NAMALWA (cell line): ENCODE data around the gene PTPRN2.
"Not testable (repeated sequence)": the region's sequence is repeated elsewhere in the genome, so short reads cannot be mapped to it uniquely, and the experiment has no call there.

Experiments
- DNase-seq: peaks from one replicate; pipeline ENCODE4 v3.0.0-alpha.2; 2015; ENCODE audit warnings: low spot score

PTPRN2 gene

DNA sequence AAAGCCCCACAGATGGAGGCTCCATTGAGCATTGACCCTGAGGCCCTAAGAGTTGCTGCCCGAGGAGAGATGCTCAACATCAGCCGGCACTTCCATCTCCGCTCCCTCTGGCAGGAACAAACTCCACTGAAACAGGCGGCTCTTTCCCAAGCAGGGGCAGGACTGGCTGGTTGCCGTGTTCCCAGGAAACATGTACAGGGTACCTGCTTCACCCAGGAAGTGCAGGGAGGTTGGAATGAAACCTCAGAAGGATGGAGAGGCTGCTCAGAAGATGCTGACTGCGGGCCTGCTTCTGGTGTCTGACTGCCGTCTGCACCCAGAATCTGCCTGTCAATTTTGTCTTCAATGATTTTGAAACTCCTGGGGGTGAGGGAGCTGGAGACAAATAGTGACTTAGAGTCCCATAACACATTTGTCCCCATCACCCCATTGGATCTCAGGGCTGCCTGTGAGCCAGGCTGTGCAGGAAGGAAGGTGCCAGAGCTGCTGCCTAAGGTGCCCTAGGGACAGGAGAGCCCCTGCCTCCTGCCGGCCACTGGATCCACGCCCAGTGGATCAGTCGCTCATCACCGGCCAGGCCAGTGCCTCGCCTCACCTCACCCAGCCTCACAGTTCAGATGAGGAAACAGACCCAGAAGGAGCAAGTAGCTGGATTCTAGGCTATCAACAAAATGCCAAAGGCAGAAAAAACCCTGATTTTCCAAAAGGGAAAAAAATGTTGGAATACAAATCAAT, 237.3 kb downstream of the PTPRN2 start:
- DNase-seq, result no peak

GRCh38 chr7:158348446-158348845, 239.2 kb downstream of the PTPRN2 start:
- no peak for DNase-seq

GRCh38 chr7:158348039-158348438, 239.6 kb downstream of the PTPRN2 start:
- DNase-seq, result not testable (repeated sequence)

GRCh38 chr7:158345731-158346130, 241.9 kb downstream of the PTPRN2 start:
- DNase-seq, result no peak

GRCh38 chr7:158344706-158345300, 242.8 kb downstream of the PTPRN2 start:
- no peak for DNase-seq

DNA sequence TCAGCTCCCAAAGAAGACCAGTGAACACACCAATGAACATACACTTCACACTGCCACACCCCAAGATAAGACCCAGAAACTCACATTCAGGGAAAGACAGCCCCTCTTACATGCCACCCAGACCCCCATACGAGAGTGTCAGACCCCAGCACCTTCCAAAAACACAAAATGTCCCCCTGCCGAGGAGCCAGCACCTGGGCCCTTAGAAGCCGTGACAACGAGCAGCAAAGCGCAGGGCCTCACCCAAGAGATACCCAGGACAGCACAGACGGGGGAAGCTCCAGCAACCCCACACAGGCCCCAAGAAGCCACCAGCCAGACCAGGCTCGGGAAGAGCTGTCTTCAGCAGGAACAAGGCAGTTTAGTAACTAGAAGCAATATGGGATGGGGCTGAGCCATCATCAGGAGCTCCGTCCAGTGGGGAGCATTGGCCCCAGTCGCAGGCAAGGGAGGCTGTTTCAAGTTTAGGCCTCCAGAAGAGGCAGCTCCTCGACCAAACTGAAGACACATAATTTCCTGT, 243.6 kb downstream of the PTPRN2 start:
- no peak for DNase-seq

DNA sequence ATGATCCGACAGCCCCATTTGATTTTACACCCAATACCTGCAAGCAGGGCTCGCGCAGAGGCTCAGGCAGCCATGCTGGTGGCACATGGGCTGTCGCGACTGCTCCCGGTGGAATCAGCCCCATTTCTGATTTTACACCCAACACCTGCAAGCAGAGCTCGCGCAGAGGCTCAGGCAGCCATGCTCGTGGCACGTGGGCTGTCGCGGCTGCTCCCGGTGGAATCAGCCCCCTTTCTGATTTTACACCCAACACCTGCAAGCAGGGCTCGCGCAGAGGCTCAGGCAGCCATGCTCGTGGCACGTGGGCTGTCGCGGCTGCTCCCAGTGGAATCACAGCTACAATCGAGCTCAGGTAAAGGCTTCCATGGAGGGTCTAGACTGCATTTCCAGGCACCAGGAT, 244.1 kb downstream of the PTPRN2 start:
- DNase-seq, result no peak

DNA sequence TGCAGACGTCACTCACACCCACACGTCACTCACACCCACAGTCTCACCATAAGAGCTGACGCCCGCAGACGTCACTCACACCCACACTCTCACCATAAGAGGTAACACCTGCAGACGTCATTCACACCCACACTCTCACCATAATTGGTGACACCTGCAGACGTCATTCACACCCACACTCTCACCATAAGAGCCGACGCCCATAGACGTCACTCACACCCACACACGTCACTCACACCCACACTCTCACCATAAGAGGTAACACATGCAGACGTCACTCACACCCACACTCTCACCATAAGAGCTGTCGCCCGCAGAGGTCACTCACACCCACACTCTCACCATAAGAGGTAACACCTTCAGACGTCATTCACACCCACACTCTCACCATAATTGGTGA, 246.5 kb downstream of the PTPRN2 start:
- DNase-seq, result not testable (repeated sequence)

DNA sequence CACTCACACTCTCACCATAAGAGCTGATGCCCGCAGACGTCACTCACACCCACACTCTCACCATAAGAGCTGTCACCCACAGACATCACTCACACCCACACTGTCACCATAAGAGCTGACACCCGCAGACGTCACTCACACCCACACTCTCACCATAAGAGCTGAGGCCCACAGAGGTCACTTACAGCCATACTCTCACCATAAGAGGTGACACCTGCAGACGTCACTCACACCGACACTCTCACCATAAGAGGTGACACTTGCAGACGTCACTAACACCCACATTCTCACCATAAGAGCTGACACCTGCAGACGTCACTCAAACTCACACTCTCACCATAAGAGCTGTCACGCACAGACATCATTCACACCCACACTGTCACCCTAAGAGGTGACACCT, 250.7 kb downstream of the PTPRN2 start:
- not testable (repeated sequence) for DNase-seq

DNA sequence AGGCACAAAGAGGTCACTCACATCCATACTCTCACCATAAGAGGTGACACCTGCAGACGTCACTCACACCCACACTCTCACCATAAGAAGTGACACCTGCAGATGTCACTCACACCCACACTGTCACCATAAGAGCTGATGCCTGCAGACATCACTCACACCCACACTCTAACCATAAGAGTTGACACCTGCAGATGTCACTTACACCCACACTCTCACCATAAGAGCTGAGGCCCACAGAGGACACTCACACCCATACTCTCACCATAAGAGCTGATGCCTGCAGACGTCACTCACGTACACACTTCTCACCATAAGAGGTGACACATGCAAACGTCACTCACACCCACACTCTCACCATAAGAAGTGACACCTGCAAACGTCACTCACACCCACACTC, 255.1 kb downstream of the PTPRN2 start:
- not testable (repeated sequence) for DNase-seq

DNA sequence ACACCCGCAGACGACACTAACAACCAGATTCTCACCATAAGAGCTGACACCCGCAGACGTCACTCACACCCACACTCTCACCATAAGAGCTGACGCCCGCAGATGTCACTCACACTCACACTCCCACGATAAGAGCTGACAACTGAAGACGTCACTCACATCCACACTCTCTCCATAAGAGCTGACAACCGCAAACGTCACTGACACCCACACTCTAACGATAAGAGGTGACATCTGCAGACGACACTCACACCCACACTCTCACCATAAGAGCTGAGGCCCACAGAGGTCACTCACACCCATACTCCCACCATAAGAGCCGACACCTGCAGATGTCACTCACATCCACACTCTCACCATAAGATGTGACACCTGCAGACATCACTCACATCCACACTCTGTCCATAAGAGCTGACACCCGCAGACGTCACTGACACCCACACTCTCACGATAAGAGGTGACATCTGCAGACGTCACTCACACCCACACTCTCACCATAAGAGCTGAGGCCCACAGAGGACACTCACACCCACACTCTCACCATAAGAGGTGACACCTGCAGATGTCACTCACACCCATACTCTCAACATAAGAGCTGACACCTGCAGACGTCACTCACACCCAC, 255.7 kb downstream of the PTPRN2 start:
- DNase-seq, result not testable (repeated sequence)

GRCh38 chr7:158329686-158330085, 257.9 kb downstream of the PTPRN2 start:
- no peak for DNase-seq

GRCh38 chr7:158329014-158329610, 258.5 kb downstream of the PTPRN2 start:
- no peak for DNase-seq

DNA sequence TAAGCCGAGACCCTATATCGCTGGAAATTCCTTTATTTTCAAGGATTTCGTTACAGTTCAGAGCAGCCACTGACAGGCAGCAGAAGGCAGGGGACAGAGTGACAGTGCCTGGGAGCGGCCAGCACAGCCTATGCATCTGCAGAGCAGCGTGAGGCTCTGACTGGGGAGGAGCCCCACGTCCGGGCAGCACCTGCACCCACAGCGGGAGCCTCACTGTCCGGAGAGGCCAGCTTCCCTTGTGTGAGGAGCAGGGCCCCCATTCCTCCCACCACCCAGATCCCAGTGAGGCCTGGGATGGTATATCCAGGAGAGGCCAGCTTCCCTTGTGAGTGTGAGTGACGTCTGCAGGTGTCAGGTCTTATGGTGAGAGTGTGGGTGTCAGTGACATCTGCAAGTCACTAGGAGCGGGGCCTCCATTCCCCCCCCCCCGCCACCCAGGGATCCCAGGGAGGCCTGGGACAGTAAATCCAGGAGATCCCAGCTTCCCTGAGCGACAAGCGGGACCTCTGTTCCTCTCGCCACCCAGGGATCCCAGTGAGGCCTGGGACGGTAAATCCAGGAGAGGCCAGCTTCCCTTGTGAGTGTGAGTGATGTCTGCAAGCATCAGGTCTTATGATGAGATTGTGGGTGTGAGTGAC, 259.1 kb downstream of the PTPRN2 start:
- no peak for DNase-seq

DNA sequence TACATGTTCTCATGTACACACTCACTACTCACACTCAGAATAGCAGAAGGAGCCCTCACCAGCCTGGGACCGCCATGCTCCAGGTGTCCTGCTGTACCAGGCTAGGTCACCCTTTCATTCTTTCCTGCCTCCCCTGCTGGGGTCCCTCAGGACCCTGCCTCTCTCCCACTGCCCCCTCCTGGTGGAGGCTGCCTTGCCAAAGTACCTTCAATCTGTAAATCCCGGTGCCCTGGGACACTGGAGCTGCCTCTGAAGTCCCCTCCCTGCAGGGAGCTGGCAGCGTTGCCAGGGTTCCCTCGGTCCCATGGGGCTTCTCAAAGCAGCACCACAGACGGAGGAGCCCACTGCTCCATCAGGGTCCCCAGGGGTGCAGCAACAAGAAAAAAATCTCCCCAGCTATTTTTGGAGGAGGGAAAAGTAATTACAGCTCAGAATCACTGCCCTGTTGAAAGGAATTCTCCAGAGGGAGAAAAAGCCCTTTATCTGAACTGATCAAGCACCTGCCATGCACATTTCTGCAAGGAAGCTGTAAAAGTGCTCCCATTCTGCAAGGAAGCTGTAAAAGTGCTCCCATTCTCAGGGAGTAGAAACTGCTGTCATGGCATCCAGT, 259.9 kb downstream of the PTPRN2 start:
- DNase-seq, result no peak

DNA sequence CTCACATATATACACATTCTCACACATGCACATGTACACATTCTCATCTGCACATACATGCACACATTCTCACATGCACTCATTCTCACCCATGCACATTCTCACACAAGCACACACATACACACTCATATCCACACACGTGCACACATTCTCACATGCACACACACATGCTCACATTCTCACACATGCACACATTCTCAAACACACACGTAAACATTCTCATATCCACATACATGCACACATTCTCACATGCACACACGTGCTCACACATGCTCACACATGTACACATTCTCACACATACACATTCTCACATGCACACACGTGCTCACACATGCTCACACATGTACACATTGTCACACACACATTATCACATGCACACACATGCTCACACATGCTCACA, 260.6 kb downstream of the PTPRN2 start:
- DNase-seq, result no peak

DNA sequence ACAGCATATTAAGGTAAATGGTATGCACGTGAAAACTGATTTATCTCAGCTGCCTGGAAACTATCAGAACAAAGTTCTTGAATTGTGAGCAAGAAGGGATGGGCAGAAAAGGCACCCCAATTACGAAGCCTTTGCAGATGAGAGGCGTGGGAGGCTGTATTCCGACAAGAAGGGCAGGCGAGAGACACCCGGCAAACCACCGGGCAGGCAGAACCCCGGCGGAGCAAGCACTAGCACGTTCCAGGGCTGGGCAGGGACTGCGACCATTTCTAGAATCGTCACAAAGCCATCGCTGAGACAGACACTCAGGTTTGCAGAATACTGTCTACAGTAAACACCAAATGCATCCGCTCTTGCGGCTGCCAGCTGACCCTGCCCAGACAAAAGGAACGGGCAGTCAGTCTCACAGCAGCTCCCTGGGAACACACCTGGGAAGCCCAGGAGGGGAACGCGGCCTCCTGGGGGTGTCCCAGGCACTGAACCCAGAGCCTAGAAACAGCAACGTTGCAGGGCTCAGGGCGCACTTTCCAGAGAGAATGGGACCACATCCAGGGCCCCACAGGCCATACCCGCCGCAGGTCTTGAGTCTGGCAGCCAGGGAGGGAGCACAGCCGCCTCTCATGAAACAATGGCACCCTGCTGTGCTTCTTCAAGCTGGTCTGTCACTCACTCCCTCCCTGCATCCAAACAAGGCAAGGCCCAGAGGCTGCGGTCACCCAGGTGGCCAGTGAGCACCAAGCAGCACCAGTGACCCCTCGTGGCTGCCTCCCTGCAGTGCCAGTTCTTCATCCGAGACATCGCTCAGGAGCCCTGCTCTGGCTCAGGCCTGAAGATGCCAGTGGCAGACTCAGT, 261.9 kb downstream of the PTPRN2 start:
- no peak for DNase-seq

- DNase-seq, result no peak
These were observed 262.9 kb downstream of the PTPRN2 start for GRCh38 chr7:158324397-158325360.

DNA sequence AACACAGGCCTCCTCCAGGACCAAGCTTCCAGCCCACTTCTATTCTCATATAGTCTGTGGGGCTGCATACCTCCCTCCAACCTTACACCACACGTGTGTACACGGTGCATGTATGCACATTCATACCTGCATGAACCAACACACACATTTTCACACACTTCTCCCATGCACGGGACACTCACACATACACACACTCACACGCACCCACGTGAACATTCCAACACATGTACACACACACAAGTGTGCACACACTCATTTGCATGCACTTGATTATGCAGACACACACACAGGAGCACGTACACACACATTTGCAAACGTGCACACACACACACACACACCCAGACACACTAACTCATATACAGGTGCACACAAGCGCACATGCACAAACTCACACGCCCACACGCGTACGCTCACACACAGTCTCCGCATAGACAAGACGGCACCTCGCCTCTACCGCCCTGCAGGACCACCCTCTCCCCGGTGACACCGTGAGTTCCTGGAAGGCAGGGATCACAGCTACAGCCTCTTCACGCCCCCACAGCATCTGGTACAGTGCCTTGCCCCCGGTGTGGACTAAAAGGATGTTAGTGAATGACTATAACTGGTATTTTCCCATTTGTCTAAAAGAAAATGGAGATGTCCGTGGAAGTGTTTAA, 263.8 kb downstream of the PTPRN2 start:
- DNase-seq, result no peak
